ENCODE data around the gene G6PC3.
A peak's percentile ranks its signal among the peaks of the same experiment; 100 is the strongest.
"Not testable (repeated sequence)": the region's sequence is repeated elsewhere in the genome, so short reads cannot be mapped to it uniquely, and the experiment has no call there.

The G6PC3 gene

GRCh38 chr17:44070455-44071197, at the start of gene G6PC3:
G6PC3 (plus strand) TSS chr17:44070735; CDS start chr17:44070966, 231 bp downstream.
- DNase-seq (ENCODE audit: low spot score) = peak; percentile 86

GRCh38 chr17:44021227-44021626, 49.3 kb upstream of the G6PC3 start:
- DNase-seq (ENCODE audit: low spot score) = not testable (repeated sequence)

- no peak for DNase-seq (ENCODE audit: low spot score)
These were observed 48.3 kb upstream of the G6PC3 start for GRCh38 chr17:44022246-44022645.

GRCh38 chr17:44023545-44024270, 46.8 kb upstream of the G6PC3 start:
- DNase-seq (ENCODE audit: low spot score) = no peak

GRCh38 chr17:44024271-44024663, 46.3 kb upstream of the G6PC3 start:
- DNase-seq (ENCODE audit: low spot score) = no peak

- no peak for DNase-seq (ENCODE audit: low spot score)
These were observed 45.7 kb upstream of the G6PC3 start for GRCh38 chr17:44024853-44025252.

GRCh38 chr17:44029736-44030135, 40.8 kb upstream of the G6PC3 start:
- DNase-seq (ENCODE audit: low spot score) = no peak

GRCh38 chr17:44030482-44030881, 40.1 kb upstream of the G6PC3 start:
- DNase-seq (ENCODE audit: low spot score) = no peak

GRCh38 chr17:44033861-44034408, 36.6 kb upstream of the G6PC3 start:
- no peak for DNase-seq (ENCODE audit: low spot score)

- not testable (repeated sequence) for DNase-seq (ENCODE audit: low spot score)
These were observed 35.8 kb upstream of the G6PC3 start for GRCh38 chr17:44034688-44035087.

GRCh38 chr17:44037471-44037870, 33.1 kb upstream of the G6PC3 start:
- DNase-seq (ENCODE audit: low spot score) = no peak

- DNase-seq (ENCODE audit: low spot score) = no peak
These were observed 31.9 kb upstream of the G6PC3 start for GRCh38 chr17:44038604-44039011.

GRCh38 chr17:44039829-44040635, 30.5 kb upstream of the G6PC3 start:
- no peak for DNase-seq (ENCODE audit: low spot score)

- DNase-seq (ENCODE audit: low spot score) = no peak
These were observed 27.3 kb upstream of the G6PC3 start for GRCh38 chr17:44043272-44043696.

- DNase-seq (ENCODE audit: low spot score) = no peak
These were observed 26.5 kb upstream of the G6PC3 start for GRCh38 chr17:44044071-44044470.

- no peak for DNase-seq (ENCODE audit: low spot score)
These were observed 25.0 kb upstream of the G6PC3 start for GRCh38 chr17:44045486-44045885.

- DNase-seq (ENCODE audit: low spot score) = not testable (repeated sequence)
These were observed 23.6 kb upstream of the G6PC3 start for GRCh38 chr17:44046893-44047292.

- DNase-seq (ENCODE audit: low spot score) = no peak
These were observed 21.1 kb upstream of the G6PC3 start for GRCh38 chr17:44049294-44050060.

GRCh38 chr17:44053125-44053872, 17.2 kb upstream of the G6PC3 start:
- no peak for DNase-seq (ENCODE audit: low spot score)

- DNase-seq (ENCODE audit: low spot score) = no peak
These were observed 11.2 kb upstream of the G6PC3 start for GRCh38 chr17:44059101-44059892.
